Myocyte (in vitro differentiated cells): ENCODE data around the gene OR6J1. TPM values are rescaled to one million over a fixed set of nuclear protein-coding genes. Genes with fewer than 3 reads are reported as not detected.
"Not testable (repeated sequence)": the region's sequence is repeated elsewhere in the genome, so short reads cannot be mapped to it uniquely, and the experiment has no call there.

Source experiments
- DNase-seq: peaks from one replicate; pipeline ENCODE4 v3.0.0-alpha.2; 2012; ENCODE audit warnings: low read depth
- total RNA-seq: library from RNA; depleted of rRNA; stranded (reverse); fragments of >200 nt; gene quantifications from 2 replicates; pipeline ENCODE4 v1.2.3, GENCODE V29; 2014

Gene OR6J1
- total RNA-seq, 1 donor from 2014 or later: not detected

- no peak for DNase-seq
These were observed 7.4 kb upstream of the OR6J1 start for GRCh38 chr14:22651586-22651985.

- peak; percentile 79 for DNase-seq
These were observed 6.9 kb upstream of the OR6J1 start for GRCh38 chr14:22650960-22651521.

GRCh38 chr14:22650046-22650739, 6.0 kb upstream of the OR6J1 start:
- DNase-seq: no peak

GRCh38 chr14:22648506-22648905, 4.4 kb upstream of the OR6J1 start:
- DNase-seq: no peak

- peak; percentile 44 for DNase-seq
These were observed 2.6 kb upstream of the OR6J1 start for GRCh38 chr14:22646570-22647254.

- no peak for DNase-seq
These were observed 2.3 kb downstream of the OR6J1 start for GRCh38 chr14:22641846-22642245.

GRCh38 chr14:22640192-22640591, 4.0 kb downstream of the OR6J1 start:
- no peak for DNase-seq

GRCh38 chr14:22635980-22636379, 8.2 kb downstream of the OR6J1 start:
- DNase-seq: not testable (repeated sequence)

- DNase-seq: no peak
These were observed 9.8 kb downstream of the OR6J1 start for GRCh38 chr14:22634233-22634900.

- DNase-seq: peak; percentile 74
These were observed 13.7 kb downstream of the OR6J1 start for GRCh38 chr14:22630486-22630885.

- no peak for DNase-seq
These were observed 14.1 kb downstream of the OR6J1 start for GRCh38 chr14:22630066-22630465.

- DNase-seq: no peak
These were observed 14.8 kb downstream of the OR6J1 start for GRCh38 chr14:22629361-22629760.

- no peak for DNase-seq
These were observed 16.5 kb downstream of the OR6J1 start for GRCh38 chr14:22627506-22628263.

- DNase-seq: no peak
These were observed 17.6 kb downstream of the OR6J1 start for GRCh38 chr14:22626590-22626989.

- no peak for DNase-seq
These were observed 21.1 kb downstream of the OR6J1 start for GRCh38 chr14:22623047-22623446.

- DNase-seq: peak; percentile 74
These were observed 21.9 kb downstream of the OR6J1 start for GRCh38 chr14:22622255-22622654.

GRCh38 chr14:22615765-22616164, 28.4 kb downstream of the OR6J1 start:
- DNase-seq: not testable (repeated sequence)

- DNase-seq: peak; percentile 89
These were observed 29.8 kb downstream of the OR6J1 start for GRCh38 chr14:22614240-22614799.

GRCh38 chr14:22613736-22614239, 30.4 kb downstream of the OR6J1 start:
- DNase-seq: no peak

GRCh38 chr14:22613106-22613695, 31.0 kb downstream of the OR6J1 start:
- no peak for DNase-seq
